ENCODE results near the gene IMMP2L.

Gene IMMP2L

GRCh38 chr7:110909117-110909516 is 653.2 kb downstream of the IMMP2L start:
- no peak overlapping the region for H3K4me3 ChIP-seq (ENCODE audit: low read length)
- DNase-seq (ENCODE audit: low read depth, low spot score): no peak

- H3K4me3 ChIP-seq (ENCODE audit: low read length): no peak overlapping the region
- no peak for DNase-seq (ENCODE audit: low read depth, low spot score)
Observed at GRCh38 chr7:110905773-110906566, 656.3 kb downstream of the IMMP2L start.

GRCh38 chr7:110898516-110898915 is 663.8 kb downstream of the IMMP2L start:
- H3K4me3 ChIP-seq (ENCODE audit: low read length): no peak overlapping the region
- DNase-seq (ENCODE audit: low read depth, low spot score): no peak

GRCh38 chr7:110897538-110897937 is 664.8 kb downstream of the IMMP2L start:
- H3K4me3 ChIP-seq (ENCODE audit: low read length): no peak overlapping the region

GRCh38 chr7:110894111-110894510 is 668.2 kb downstream of the IMMP2L start:
- no peak for DNase-seq (ENCODE audit: low read depth, low spot score)
- H3K4me3 ChIP-seq (ENCODE audit: low read length): no peak overlapping the region

More at GRCh38 chr7:110897538-110897937, 664.8 kb downstream of the IMMP2L start:
- no peak for DNase-seq (ENCODE audit: low read depth, low spot score)

- DNase-seq (ENCODE audit: low read depth, low spot score): no peak
- no peak overlapping the region for H3K4me3 ChIP-seq (ENCODE audit: low read length)
Observed at GRCh38 chr7:110891197-110891596, 671.1 kb downstream of the IMMP2L start.

- DNase-seq (ENCODE audit: low read depth, low spot score): no peak
- H3K4me3 ChIP-seq (ENCODE audit: low read length): no peak overlapping the region
Observed at GRCh38 chr7:110890101-110890500, 672.2 kb downstream of the IMMP2L start.

GRCh38 chr7:110889335-110889734 is 673.0 kb downstream of the IMMP2L start:
- no peak for DNase-seq (ENCODE audit: low read depth, low spot score)
- H3K4me3 ChIP-seq (ENCODE audit: low read length): no peak overlapping the region

- DNase-seq (ENCODE audit: low read depth, low spot score): no peak
- H3K4me3 ChIP-seq (ENCODE audit: low read length): no peak overlapping the region
Observed at GRCh38 chr7:110888641-110889040, 673.7 kb downstream of the IMMP2L start.

- no peak overlapping the region for H3K4me3 ChIP-seq (ENCODE audit: low read length)
- DNase-seq (ENCODE audit: low read depth, low spot score): no peak
Observed at GRCh38 chr7:110885474-110885873, 676.8 kb downstream of the IMMP2L start.

- no peak for DNase-seq (ENCODE audit: low read depth, low spot score)
- no peak overlapping the region for H3K4me3 ChIP-seq (ENCODE audit: low read length)
Observed at GRCh38 chr7:110881721-110882120, 680.6 kb downstream of the IMMP2L start.

- no peak overlapping the region for H3K4me3 ChIP-seq (ENCODE audit: low read length)
- DNase-seq (ENCODE audit: low read depth, low spot score): no peak
Observed at GRCh38 chr7:110880971-110881370, 681.3 kb downstream of the IMMP2L start.

GRCh38 chr7:110877016-110877415 is 685.3 kb downstream of the IMMP2L start:
- no peak for DNase-seq (ENCODE audit: low read depth, low spot score)
- no peak overlapping the region for H3K4me3 ChIP-seq (ENCODE audit: low read length)

- DNase-seq (ENCODE audit: low read depth, low spot score): no peak
- H3K4me3 ChIP-seq (ENCODE audit: low read length): no peak overlapping the region
Observed at GRCh38 chr7:110875346-110875745, 686.9 kb downstream of the IMMP2L start.

GRCh38 chr7:110871856-110872255 is 690.4 kb downstream of the IMMP2L start:
- DNase-seq (ENCODE audit: low read depth, low spot score): no peak
- no peak overlapping the region for H3K4me3 ChIP-seq (ENCODE audit: low read length)

GRCh38 chr7:110870926-110871325 is 691.4 kb downstream of the IMMP2L start:
- H3K4me3 ChIP-seq (ENCODE audit: low read length): no peak overlapping the region
- no peak for DNase-seq (ENCODE audit: low read depth, low spot score)

- no peak overlapping the region for H3K4me3 ChIP-seq (ENCODE audit: low read length)
- DNase-seq (ENCODE audit: low read depth, low spot score): no peak
Observed at GRCh38 chr7:110868458-110868857, 693.8 kb downstream of the IMMP2L start.

GRCh38 chr7:110867771-110868170 is 694.5 kb downstream of the IMMP2L start:
- DNase-seq (ENCODE audit: low read depth, low spot score): no peak
- no peak overlapping the region for H3K4me3 ChIP-seq (ENCODE audit: low read length)

GRCh38 chr7:110863258-110863657 is 699.0 kb downstream of the IMMP2L start:
- H3K4me3 ChIP-seq (ENCODE audit: low read length): no peak overlapping the region
- DNase-seq (ENCODE audit: low read depth, low spot score): no peak

- DNase-seq (ENCODE audit: low read depth, low spot score): no peak
- no peak overlapping the region for H3K4me3 ChIP-seq (ENCODE audit: low read length)
Observed at GRCh38 chr7:110861163-110861562, 701.1 kb downstream of the IMMP2L start.

GRCh38 chr7:110857106-110857505 is 705.2 kb downstream of the IMMP2L start:
- no peak for DNase-seq (ENCODE audit: low read depth, low spot score)
- H3K4me3 ChIP-seq (ENCODE audit: low read length): no peak overlapping the region
